HG03457 (cell line): ENCODE measurements around the gene CFAP410.
"Not testable (repeated sequence)": the region's sequence is repeated elsewhere in the genome, so short reads cannot be mapped to it uniquely, and the experiment has no call there.

Experiments used
- ATAC-seq: cut with Tn5 transposase; IDR thresholded peaks from one replicate; pipeline ENCODE4 v1.9.1; 2021; ENCODE audit warnings: moderate number of reproducible peaks; ENCODE audit not compliant: unreplicated experiment

The CFAP410 gene

DNA sequence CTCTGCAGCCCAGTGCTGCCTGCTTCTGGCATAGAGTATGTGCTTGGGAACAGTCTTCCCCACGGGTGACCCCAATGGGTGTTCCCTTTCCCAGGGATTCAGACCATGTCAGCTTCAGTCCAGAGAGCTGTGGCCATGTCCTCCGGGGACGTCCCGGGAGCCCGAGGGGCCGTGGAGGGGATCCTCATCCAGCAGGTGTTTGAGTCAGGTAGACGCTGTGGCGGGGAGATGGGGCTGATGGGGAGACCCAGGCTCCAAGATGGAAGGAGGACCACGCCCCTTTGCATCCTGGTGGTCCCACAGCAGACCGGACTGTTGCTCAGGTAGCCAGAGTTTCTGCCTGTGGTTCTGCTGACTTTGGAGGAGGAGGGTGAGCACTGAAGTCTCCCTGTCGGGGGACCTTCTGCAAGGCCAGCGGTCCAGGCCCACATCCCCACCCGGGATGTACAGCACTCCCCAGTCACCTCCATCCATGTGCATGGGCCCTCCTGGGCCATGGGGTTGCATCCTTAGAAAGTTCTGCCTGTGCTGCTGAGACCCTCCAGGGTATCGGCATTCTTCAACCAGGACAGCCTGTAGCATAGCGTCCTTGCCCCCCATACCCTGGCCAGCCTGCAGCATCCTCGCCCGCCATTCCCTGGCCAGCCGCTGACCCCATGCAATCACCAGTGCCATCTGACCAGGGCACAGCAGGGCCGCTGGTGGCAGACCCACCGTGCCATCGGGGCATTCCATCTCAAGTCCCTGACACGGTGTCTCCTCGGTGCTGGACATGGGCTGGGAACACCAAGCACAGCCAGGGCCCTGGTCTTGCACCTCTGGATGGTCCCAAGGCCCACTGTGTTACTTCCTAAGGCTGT is 50.7 kb downstream of the CFAP410 start:
- ATAC-seq, result no peak

DNA sequence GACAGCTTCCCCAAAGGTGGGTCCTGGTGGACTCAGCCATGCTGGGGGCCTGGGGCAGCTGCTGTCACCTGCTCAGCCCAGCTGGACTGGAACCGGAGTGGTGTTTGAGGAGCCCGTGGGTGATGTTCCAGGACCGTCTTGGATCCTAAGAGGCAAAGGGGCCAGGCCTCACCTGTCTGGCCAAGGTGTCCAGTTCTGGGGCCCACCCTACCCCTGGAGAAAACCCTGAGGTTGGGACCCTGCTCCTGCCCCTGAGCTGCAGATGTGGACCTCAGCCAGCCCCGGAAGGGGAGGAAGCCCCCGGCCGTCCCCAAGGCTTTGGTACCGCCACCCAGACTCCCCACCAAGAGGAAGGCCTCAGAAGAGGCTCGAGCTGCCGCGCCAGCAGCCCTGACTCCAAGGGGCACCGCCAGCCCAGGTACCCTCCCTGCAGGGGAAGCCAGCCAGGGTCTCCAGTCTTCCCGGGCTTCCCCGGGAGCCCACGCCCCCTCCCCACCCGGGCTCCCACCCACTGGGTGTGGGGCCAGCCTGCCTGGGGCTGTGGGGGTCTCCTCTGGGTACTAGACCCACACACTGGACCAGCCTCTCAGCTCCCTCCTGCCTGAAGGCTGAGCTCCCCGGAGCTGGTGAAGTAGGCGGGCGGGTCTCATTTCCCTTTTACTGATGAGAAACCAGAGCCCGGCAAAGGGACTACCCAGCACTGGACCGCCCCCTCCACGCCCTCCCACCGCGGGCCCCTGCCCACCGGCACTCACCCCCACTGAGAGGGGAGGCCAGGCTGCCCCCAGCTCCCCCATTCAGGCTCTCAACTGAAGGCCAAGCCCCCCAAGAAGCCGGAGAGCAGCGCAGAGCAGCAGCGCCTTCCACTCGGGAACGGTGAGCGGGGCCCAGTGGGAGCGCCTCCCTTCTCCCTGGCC is 52.2 kb downstream of the CFAP410 start:
- ATAC-seq, result no peak

DNA sequence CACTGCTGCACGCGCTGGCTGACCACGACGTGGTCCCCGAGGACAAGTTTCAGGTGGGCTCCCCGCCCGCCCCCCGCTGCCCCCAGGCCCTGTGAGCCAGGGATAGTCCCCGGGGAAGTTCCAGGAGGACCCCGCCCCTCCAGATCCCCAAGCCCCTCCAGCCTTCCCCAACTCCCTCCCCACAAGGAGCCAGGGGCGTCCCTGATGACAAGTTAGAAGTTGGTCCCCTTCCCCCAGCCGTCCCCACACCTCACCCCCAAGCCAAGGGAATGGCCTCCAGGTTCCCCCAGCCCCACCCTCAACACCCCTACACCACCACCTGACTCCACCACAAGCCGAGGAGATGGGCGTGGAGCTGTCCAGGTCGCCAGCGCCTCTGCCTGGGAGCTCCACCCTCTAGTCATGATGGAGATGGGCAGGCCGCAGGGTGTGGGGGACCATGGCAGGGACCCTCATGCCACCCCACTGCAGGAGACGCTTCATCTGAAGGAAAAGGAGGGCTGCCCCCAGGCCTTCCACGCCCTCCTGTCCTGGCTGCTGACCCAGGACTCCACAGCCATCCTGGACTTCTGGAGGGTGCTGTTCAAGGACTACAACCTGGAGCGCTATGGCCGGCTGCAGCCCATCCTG is 53.0 kb downstream of the CFAP410 start:
- no peak for ATAC-seq

DNA sequence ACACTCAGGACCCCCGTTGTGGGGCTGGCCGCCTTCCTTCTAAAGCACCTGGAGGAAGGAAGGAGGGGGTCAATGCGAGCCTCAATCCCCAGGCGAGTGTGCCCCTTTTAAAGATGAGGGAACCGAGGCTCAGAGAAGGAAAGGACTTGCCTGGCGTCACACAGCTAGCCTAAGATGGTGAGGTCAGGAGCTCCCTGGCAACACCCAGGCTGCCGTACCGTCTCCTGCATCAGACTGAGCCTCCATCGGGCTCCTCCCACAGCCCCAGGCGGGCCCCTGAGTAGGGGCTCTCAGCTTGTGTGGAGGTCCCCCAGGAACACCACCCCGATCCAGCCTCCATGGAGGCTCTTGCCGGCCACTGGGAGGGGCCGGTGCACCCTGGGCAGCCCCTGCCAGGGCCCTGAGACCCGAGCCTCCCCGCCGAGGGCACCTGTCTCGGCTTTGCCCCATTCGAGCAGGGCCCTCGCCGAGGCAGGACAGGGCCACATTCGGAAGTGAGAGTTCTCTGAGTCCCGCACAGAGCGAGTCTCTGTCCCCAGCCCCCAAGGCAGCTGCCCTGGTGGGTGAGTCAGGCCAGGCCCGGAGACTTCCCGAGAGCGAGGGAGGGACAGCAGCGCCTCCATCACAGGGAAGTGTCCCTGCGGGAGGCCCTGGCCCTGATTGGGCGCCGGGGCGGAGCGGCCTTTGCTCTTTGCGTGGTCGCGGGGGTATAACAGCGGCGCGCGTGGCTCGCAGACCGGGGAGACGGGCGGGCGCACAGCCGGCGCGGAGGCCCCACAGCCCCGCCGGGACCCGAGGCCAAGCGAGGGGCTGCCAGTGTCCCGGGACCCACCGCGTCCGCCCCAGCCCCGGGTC is 53.8 kb downstream of the CFAP410 start, which contains the start of gene AIRE:
TSS of gene AIRE (plus strand) at position 739 of the 855 bp plus-strand sequence. CDS start 131 bp downstream, outside the sequence.
- no peak for ATAC-seq

DNA sequence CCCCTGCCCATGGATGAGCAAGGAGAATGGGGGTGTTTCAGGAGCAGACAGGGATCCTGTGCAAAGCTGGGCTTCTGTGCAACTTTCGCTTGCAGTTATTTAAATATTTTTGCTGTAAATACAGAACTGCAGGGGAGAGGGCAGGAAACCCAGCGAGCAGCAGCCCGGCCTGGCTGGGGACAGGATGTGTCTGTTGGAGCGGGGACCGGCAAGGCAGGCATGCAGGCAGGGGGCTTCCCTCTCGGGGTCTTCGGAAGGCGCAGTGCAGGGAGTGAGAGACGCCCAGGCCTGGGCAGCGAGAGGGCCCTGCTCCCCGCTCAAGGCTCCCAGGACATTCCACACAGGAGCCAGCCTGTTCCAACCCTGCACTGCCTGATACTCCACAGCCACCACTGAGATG is 55.2 kb downstream of the CFAP410 start:
- ATAC-seq, result no peak

DNA sequence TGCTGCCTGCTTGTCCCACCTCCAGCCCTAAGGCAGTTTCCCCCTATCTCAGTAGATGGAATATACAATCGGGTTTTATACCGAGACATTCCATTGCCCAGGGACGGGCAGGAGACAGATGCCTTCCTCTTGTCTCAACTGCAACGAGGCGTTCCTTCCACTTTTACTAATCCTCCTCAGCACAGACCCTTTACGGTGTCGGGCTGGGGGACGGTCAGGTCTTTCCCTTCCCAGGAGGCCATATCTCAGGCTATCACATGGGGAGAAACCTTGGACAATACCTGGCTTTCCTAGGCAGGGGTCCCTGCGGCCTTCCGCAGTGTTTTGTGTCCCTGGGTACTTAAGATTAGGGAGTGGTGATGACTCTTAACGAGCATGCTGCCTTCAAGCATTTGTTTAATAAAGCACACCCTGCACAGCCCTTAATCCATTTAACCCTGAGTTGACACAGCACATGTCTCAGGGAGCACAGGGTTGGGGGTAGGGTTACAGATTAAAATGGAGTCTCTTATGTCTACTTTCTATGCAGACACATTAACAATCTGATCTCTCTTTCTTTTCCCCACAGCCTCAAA is 55.9 kb downstream of the CFAP410 start:
- ATAC-seq, result not testable (repeated sequence)

DNA sequence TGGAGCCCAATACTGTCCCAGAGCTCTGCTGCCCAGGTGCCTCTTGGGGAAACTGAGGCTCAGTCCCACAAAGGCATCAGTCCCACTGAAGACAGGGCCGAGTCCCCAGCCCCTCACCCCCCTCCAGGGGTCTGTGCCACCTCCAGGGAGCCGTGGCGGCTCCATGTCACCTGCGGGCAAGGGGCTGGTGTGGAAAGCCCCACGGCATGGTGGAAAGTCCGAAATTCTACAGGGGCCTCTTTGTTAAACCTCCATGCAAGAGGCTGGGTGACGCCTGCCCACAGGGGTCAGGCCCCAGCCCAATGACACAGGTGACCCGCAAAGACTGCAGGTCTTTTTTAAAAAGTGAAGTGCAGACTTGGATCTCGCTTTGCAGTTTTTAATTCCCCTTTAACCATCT is 56.8 kb downstream of the CFAP410 start:
- no peak for ATAC-seq

DNA sequence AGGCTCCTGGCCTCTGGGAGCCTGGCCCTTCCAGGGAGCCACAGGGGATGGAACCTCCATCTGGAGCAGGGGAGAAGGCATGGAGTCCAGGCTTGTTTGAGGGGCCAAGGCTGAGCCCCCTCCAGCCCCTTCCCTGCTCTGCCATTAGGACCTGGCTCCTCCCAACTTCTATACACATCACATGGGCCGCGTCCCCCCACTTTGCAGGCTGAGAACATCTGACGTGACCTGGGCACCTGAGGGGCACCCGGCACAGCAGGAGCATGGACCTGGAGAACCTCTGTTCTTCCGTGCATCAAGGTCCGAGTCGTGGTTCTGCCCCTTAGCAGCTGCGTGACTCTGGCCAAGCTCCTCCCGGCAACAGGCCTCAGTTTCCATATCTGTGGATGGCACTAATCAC is 57.4 kb downstream of the CFAP410 start:
- no peak for ATAC-seq

DNA sequence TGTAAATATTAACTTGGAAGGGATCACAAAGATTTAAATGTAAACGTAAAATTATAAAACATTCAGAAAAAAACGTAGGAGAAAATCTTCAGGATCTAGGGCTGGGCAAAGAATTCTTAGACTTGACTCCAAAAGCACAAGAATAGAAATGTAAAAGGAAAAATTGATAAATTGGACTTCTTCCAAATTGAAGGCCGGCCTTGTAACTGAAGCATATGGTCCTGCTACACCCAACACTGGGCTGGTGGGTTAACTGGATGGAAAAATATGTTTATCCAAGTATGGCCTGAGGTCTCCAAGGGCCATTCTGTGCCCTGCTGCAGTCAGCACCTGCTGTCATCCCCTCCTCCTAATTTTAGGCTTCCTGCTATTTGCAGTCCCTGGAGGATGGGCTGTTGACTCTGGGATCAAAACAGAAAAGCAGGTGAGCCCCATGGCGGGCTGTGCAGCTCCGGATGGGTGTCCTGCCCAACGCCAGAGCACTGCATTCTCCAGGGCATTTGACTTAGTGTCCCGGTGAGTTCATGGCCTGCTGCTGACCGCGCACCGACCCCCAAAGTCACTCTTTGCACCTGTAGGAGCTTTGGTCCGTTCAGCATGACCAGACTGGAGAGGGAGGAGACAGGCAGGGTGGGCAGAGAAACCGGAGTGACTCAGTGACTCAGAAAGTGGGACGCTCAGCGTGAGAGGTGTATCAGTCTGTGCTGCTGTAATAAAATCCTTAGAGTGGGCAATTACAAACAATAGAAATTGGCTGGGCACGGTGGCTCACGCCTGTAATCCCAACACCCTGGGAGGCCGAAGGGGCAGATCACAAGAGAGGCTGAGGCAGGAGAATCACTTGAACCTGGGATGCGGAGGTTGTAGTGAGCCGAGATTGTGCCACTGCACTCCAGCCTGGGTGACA is 59.6 kb downstream of the CFAP410 start:
- no peak for ATAC-seq
